ENCODE data around the gene PEX10.

GRCh38 chr1:2354511-2355372 is 57.6 kb downstream of the PEX10 start:
- TF ChIP-seq CTCF (conservative IDR thresholded peaks at IDR 0.05; ENCODE audit: low read depth, low read length), result no peak
- TF ChIP-seq EZH2 (IDR thresholded peaks at IDR 0.05; ENCODE audit: borderline replicate concordance, low read depth, low read length, poor library complexity, severe bottlenecking), result no peak

All from A673 (cell line).